Stimulated activated naive CD4-positive, alpha-beta T cell (primary cell): ENCODE measurements around the gene GNAT2.

Source experiments
- DNase-seq, 6 experiments: peaks; one replicate each; lab custom pipeline; 2025; lab: John Stamatoyannopoulos, UW

GNAT2 gene

DNA sequence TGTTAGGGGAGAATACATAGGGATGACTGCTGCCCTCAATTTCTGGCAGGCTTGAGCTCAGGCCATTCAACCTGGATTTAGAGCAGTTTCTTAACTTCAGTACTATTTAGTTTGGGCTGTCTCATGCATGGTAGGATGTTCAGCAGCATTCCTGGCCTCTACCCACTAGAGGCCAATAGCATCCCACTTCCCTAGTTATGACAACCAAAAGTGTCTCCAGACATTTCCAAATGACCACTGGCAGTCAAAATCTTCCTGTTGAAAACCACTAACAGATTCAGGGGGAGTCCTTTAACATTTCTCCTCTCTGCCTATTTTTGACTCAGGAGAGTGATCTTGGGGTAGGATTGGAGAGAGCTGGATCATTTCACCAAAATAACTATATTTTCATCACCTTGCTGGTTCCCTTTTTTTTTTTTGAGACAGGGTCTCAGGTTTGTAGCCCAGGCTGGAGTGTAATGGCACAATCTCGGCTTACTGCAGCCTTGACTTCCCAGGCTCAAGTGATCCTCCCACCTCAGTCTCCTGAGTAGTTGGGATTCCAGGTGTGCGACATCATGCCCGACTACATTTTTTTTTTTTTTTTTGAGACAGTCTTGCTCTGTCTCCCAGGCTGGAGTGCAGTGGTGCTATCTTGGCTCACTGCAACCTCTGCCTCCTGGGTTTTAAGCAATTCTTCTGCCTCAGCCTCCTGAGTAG is 8.7 kb downstream of the GNAT2 start:
- no peak for DNase-seq

- DNase-seq: no peak
Measured at GRCh38 chr1:109609881-109610280, 9.5 kb downstream of the GNAT2 start.

DNA sequence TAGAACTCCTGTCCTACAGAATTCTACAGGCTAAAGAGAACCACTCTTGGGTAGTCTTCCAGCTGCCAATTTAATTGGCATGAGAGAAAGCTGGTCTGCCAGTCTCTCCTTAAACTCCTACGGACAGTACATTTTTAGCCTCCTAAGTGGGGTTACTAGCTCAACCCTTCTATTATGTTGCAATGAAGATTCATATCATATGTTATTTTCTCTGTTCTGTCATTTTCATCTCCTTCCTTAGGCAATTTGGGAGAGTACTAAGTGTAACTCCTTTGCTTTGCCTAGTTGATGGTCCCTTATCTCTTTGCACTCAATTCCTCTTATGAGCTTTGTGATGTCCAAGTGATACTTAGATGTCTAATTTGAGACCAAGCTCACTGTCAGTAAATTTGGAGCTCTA is 14.0 kb downstream of the GNAT2 start:
- DNase-seq: no peak

DNA sequence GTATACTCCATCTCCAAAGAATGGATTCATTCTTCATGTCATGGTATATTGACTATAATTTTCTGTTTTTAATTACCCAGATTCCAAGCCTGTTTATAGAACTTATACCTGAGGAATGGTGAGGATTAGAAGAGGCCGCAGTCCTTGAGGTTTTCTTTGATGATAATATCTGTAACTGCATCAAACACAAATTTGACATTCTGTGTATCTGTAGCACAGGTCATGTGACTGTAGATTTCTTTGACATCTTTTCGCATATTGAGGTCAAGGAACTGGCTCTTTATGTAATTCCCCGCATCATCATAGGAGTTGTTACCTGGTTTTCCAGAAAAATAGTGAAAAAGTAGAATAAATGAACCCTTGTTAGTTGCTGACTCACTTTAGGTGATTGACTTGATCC is 16.2 kb downstream of the GNAT2 start:
- DNase-seq: no peak

DNA sequence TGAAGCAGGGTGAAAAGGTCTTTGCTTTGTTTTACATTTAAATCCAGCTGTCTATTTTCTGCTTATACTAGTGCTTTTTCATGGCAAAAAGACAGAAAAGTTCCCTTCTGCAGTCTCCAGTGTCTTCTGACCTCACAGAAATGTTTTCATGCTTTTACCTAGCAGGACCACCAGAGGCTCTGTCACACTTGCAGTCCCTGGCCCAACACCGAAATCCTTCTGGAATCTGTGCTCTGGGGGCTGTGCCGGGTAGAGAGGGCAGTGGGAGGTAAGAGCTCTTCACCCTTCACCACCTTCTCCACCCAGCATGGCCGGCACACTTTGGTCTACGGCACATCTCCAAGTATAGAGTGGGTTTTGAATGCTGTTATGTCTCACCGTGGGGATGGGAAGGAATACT is 20.8 kb downstream of the GNAT2 start:
- no peak for DNase-seq

- DNase-seq: no peak
Measured at GRCh38 chr1:109598156-109598555, 21.3 kb downstream of the GNAT2 start.

GRCh38 chr1:109595531-109595930 is 23.9 kb downstream of the GNAT2 start:
- no peak for DNase-seq

- DNase-seq: no peak
Measured at GRCh38 chr1:109592916-109593315, 26.5 kb downstream of the GNAT2 start.

DNA sequence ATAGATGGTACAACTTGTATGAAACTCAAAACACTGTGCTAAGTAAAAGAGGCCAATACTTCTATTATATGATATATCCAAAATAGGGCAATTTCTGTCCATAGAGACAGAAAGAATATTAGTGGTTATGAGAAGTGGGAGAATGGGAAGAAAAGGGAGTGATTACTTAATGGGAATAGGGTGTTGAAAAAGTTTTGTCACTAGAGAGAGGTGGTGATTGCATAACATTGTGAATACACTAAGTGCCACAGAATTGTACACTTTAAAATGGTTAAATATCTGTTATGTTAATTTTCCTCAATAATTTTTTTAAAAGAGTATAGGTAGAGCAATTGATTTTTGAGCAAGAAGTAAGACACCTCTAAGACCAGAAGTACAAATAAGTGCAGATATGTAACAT is 29.7 kb downstream of the GNAT2 start:
- DNase-seq: no peak

DNA sequence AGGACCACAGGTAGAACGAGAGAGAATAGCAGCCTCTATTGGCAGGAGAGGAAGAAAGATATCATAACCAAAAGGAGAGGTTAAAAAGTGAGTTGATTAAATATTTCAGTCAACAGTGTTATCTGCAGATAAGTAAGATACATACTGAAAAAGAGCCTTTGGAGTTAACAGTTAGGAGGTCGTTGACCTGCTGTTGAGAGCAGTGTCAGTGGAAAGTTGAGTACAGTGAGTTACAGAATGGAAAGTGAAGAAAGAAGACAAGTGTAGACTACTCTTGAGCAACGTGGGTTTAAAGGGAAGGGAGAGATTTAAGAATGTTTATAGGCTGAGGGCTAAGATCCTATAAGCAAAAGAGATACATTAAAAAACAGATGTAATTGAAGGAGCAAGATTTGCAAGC is 30.2 kb downstream of the GNAT2 start:
- no peak for DNase-seq

DNA sequence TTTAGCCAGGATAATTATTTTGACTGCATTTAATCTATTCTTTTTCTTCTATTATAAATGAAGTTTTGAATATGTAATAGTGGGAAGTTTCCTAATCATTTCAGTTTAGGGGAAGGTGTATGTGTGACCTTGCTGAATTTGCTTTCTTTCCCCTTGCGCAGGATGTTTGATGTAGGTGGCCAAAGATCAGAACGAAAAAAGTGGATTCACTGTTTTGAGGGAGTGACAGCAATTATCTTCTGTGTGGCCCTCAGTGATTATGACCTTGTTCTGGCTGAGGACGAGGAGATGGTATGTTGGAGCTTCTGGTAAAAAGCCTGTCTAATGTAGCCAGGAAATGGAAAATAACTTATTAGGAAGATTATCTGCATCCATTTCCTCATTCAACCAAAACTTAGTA is 33.4 kb downstream of the GNAT2 start:
- no peak for DNase-seq

DNA sequence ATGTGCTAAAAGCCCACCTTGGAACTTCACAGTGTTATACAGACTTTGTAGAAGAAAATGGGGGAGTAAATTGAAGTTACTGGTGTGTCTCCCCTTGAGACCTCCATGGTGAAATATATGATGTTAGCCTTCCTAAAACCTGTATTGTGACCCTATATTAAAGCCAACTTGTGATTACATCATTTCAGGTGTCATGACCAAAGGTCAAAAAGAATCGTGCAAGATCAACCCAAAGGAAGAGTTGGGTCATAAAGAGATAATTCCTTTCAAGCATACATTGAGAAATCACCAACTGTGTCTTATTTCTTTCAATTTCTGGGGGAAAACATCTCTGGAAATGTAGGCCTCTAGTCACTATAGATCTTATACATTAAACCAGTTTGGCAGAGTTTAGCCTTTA is 34.6 kb downstream of the GNAT2 start:
- DNase-seq: no peak

DNA sequence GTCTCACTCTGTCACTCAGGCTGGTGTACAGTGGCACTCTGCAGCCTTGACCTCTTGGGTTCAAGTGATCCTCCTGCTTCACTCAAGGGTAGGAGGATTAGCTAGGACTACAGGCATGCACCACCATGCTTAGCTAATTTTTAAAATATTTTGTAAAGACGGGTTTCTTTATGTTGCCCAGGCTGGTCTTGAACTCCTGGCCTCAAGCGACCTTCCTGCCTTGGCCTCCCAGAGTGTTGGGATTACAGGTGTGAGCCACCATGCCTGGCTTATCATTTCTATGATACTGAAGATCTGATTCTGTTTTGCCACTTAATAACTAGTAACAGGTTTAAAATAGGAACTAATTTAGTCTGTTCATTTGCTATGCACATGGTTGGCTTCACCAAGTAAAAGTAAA is 37.4 kb downstream of the GNAT2 start:
- no peak for DNase-seq

GRCh38 chr1:109579491-109579890 is 39.9 kb downstream of the GNAT2 start:
- no peak for DNase-seq

DNA sequence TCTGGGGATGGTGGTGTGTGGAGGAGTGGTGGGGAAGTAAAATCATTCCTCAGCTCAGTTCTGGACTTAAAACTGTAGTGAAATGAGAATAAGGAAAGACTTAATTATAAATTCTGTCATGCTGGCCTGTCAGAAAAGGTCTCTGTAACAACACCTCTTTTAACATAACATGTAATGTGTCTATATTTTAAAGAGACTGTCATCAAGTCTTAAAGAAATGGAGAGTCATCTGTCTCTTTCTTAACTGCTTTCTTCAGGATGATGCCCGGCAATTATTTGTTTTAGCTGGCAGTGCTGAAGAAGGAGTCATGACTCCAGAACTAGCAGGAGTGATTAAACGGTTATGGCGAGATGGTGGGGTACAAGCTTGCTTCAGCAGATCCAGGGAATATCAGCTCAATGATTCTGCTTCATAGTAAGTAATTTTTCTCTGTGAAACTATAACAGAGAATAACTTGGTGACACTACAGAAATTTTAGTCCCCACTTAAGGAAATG is 40.4 kb downstream of the GNAT2 start:
- DNase-seq: no peak

DNA sequence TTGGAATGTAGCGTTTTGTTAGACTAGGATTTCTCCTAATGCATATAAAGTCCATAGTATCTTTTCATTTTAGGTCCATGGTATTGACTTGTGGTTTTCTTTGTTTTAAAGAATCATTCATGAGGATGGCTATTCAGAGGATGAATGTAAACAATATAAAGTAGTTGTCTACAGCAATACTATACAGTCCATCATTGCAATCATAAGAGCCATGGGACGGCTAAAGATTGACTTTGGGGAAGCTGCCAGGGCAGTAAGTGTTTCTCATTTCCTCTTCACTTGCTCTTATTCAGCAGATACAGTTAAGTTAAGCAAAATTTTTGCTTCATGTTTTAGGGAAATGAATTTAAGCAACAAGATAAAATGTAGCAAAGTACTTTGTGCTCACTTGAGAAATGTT is 45.6 kb downstream of the GNAT2 start:
- DNase-seq: no peak

DNA sequence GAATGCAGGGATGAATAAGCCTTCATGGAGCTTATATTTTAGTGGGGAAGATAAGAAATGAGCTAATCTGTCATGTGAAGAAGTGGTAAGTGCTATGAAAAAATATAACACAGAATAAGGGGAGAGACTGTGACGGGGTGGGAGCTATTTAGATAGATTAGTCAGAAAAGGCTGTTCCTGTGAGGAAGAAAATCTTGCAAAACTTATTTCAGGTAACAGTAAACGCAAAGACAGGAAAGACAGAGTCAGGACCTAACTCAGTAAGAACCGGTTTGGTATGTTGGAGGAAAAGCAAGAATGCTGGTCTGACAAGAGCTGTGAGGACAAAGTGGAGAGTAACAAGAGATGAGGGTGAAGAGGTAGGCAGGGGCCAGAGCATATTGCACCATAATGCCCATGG is 49.0 kb downstream of the GNAT2 start:
- no peak for DNase-seq

- no peak for DNase-seq
Measured at GRCh38 chr1:109569323-109569722, 50.1 kb downstream of the GNAT2 start.

DNA sequence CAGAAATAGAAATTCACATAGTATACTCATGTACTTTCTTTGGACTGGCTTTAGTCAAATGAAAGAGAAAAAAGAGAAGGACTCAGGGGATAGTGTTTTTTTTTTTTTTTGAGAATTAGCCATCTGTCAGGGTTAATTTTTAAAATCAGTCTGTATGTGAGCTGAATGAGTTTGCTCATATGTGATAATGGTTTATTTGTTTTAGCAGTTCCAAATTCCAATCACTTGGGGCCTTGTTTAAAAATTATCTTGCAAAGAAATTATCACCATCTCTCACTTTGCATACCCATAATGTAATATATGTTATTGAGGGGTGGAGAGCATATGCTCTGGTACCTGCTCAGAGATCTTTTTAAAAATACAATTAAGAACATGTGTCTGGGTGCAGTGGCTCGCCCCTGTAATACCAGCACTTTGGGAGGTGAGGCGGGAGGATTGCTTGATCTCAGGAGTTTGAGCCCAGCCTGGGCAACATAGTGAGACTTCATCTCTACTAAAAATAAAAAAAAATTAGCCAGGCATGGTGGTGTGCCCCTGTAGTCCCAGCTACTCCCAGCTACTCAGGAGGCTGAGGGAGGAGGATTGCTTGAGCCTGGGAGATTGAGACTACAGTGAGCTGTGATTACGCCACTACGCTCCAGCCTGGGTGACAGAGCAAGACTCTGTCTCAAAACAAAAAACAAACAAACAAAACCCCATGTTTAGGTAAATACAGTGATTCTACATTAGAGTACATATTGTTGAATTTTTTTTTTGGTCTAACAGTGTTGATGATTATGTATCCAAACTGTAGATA is 51.3 kb downstream of the GNAT2 start:
- no peak for DNase-seq

DNA sequence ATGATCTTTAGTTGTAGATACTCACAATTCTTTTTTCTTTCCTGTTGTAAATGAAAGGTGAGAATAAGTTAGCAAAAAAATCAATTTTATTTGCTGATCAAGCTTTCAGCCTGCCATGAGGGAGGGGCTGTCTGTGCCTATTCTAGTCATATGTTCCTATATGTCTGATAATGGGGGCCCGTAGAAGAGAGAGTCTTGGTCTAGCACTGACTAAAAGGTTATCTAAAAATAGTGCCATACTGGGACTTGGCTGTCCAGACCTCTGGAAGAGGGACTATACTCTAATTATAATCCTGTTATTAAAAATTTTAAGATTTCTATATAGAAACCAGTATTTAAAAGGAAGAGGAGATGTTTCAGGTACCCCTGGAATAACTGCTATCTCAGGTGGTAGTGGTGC is 52.4 kb downstream of the GNAT2 start:
- no peak for DNase-seq

GRCh38 chr1:109565241-109565640 is 54.2 kb downstream of the GNAT2 start:
- no peak for DNase-seq

- DNase-seq: no peak
Measured at GRCh38 chr1:109564194-109564878, 55.1 kb downstream of the GNAT2 start.

DNA sequence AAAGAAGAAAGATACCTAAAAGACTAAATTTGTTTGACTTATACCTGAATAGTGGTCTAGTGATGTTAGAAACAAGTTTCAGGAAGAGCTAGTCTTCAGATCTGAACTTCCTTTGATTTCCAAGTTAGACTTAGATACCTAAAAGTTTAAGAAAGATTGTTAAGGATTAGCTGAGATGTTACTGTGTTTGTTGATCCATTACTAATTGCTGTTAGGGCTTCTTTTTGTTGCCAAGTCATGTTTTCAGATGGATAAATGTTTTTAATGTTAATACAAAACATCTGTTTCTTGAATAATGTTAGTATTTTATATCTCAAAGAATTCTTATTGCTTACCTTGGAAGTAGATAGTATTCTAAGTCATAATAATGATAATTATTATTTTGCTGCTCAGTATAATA is 59.4 kb downstream of the GNAT2 start:
- no peak for DNase-seq
